Measurements from ENCODE around the gene KIAA0232.

Gene KIAA0232

GRCh38 chr4:6782147-6782845 is at the start of gene KIAA0232:
Gene KIAA0232, plus strand, starts transcription at chr4:6782727. Its CDS starts 41,727 bp downstream, at chr4:6824454.
- DNase-seq (ENCODE audit: low read depth, low spot score) = peak; percentile 98

- no peak for DNase-seq (ENCODE audit: low read depth, low spot score)
Measured at GRCh38 chr4:6733358-6734164, 49.0 kb upstream of the KIAA0232 start.

GRCh38 chr4:6734165-6734786 is 48.3 kb upstream of the KIAA0232 start:
- no peak for DNase-seq (ENCODE audit: low read depth, low spot score)

- DNase-seq (ENCODE audit: low read depth, low spot score) = no peak
Measured at GRCh38 chr4:6739920-6740319, 42.6 kb upstream of the KIAA0232 start.

- DNase-seq (ENCODE audit: low read depth, low spot score) = no peak
Measured at GRCh38 chr4:6740347-6740746, 42.2 kb upstream of the KIAA0232 start.

GRCh38 chr4:6742507-6742906 is 40.0 kb upstream of the KIAA0232 start:
- no peak for DNase-seq (ENCODE audit: low read depth, low spot score)

- DNase-seq (ENCODE audit: low read depth, low spot score) = no peak
Measured at GRCh38 chr4:6742989-6743388, 39.5 kb upstream of the KIAA0232 start.

GRCh38 chr4:6746721-6747293 is 35.7 kb upstream of the KIAA0232 start:
- DNase-seq (ENCODE audit: low read depth, low spot score) = peak; percentile 74

GRCh38 chr4:6747294-6748051 is 35.1 kb upstream of the KIAA0232 start:
- peak; percentile 53 for DNase-seq (ENCODE audit: low read depth, low spot score)

- DNase-seq (ENCODE audit: low read depth, low spot score) = no peak
Measured at GRCh38 chr4:6748286-6748685, 34.2 kb upstream of the KIAA0232 start.

GRCh38 chr4:6749340-6750171 is 33.0 kb upstream of the KIAA0232 start:
- no peak for DNase-seq (ENCODE audit: low read depth, low spot score)

- DNase-seq (ENCODE audit: low read depth, low spot score) = no peak
Measured at GRCh38 chr4:6750286-6751221, 32.0 kb upstream of the KIAA0232 start.

GRCh38 chr4:6751611-6752485 is 30.7 kb upstream of the KIAA0232 start:
- DNase-seq (ENCODE audit: low read depth, low spot score) = no peak

GRCh38 chr4:6752486-6752829 is 30.1 kb upstream of the KIAA0232 start:
- DNase-seq (ENCODE audit: low read depth, low spot score) = no peak

GRCh38 chr4:6753103-6753560 is 29.4 kb upstream of the KIAA0232 start:
- no peak for DNase-seq (ENCODE audit: low read depth, low spot score)

GRCh38 chr4:6753891-6754290 is 28.6 kb upstream of the KIAA0232 start:
- DNase-seq (ENCODE audit: low read depth, low spot score) = no peak

GRCh38 chr4:6754481-6755087 is 27.9 kb upstream of the KIAA0232 start:
- no peak for DNase-seq (ENCODE audit: low read depth, low spot score)
